Measurements from ENCODE around the gene TBC1D8.

The TBC1D8 gene

DNA sequence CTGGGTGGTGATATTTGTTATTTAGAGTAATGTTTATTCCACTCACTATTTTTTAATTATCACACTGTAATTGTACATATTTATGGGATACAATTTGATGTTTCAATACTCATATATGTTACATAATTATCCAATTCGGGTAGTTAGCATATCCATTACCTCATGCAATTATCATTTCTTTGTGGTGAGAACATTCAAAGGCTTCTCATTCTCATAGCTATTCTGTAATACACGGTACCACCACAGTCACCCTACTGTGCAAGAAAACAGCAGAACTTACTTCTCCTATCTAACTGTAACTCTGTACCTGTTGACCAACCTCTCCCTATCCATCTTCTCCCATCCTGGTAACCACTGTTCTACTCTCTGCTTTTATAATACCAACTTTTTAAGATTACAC lies 4.6 kb downstream of the TBC1D8 start:
- no peak for TF ChIP-seq POLR2A (IDR thresholded peaks at IDR 0.05; ENCODE audit: low read depth, low read length)
- TF ChIP-seq TAF1 (IDR thresholded peaks at IDR 0.05; ENCODE audit: borderline replicate concordance, low read depth, low read length) = no peak
- TF ChIP-seq POLR2AphosphoS5 (IDR thresholded peaks at IDR 0.05; ENCODE audit: low read depth, low read length) = no peak
- no peak for FAIRE-seq
- DNase-seq (ENCODE audit: insufficient read length) = no peak

GRCh38 chr2:101145406-101145805 lies 5.8 kb downstream of the TBC1D8 start:
- no peak for TF ChIP-seq POLR2AphosphoS5 (IDR thresholded peaks at IDR 0.05; ENCODE audit: low read depth, low read length)
- TF ChIP-seq POLR2A (IDR thresholded peaks at IDR 0.05; ENCODE audit: low read depth, low read length) = no peak
- no peak for TF ChIP-seq TAF1 (IDR thresholded peaks at IDR 0.05; ENCODE audit: borderline replicate concordance, low read depth, low read length)
- FAIRE-seq (no peak), DNase-seq (ENCODE audit: insufficient read length) (no peak)

DNA sequence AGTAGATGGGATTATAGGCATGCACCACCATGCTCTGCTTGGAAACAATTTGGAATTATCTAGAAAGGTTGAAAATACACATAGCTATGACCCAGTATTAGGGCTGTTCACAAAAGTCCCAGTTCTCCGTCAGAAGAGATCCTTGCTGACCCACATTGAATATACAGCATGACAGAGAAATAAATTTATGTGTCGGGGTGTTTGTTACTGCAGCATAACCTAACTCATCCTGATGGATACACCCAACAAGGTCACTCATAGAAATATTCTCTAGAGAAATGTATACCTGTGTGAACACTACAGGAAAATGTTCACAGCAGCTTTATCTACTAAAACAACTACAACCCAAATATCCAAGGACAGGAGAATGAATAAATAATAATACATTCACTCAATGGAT lies 9.0 kb downstream of the TBC1D8 start:
- FAIRE-seq = no peak
- TF ChIP-seq POLR2A (IDR thresholded peaks at IDR 0.05; ENCODE audit: low read depth, low read length) = no peak
- no peak for TF ChIP-seq POLR2AphosphoS5 (IDR thresholded peaks at IDR 0.05; ENCODE audit: low read depth, low read length)
- TF ChIP-seq TAF1 (IDR thresholded peaks at IDR 0.05; ENCODE audit: borderline replicate concordance, low read depth, low read length) = no peak
- DNase-seq (ENCODE audit: insufficient read length) = no peak

GRCh38 chr2:101140978-101141655 lies 10.1 kb downstream of the TBC1D8 start:
- FAIRE-seq (no peak), DNase-seq (ENCODE audit: insufficient read length) (no peak)

GRCh38 chr2:101140237-101140636 lies 10.9 kb downstream of the TBC1D8 start:
- TF ChIP-seq POLR2A (IDR thresholded peaks at IDR 0.05; ENCODE audit: low read depth, low read length) = no peak
- no peak for TF ChIP-seq TAF1 (IDR thresholded peaks at IDR 0.05; ENCODE audit: borderline replicate concordance, low read depth, low read length)
- TF ChIP-seq POLR2AphosphoS5 (IDR thresholded peaks at IDR 0.05; ENCODE audit: low read depth, low read length) = no peak
- no peak for FAIRE-seq
- no peak for DNase-seq (ENCODE audit: insufficient read length)

More at GRCh38 chr2:101140978-101141655, 10.1 kb downstream of the TBC1D8 start:
- TF ChIP-seq POLR2A (IDR thresholded peaks at IDR 0.05; ENCODE audit: low read depth, low read length) = no peak

GRCh38 chr2:101139495-101139894 lies 11.7 kb downstream of the TBC1D8 start:
- TF ChIP-seq POLR2A (IDR thresholded peaks at IDR 0.05; ENCODE audit: low read depth, low read length) = no peak
- no peak for TF ChIP-seq POLR2AphosphoS5 (IDR thresholded peaks at IDR 0.05; ENCODE audit: low read depth, low read length)
- FAIRE-seq = no peak
- no peak for DNase-seq (ENCODE audit: insufficient read length)

DNA sequence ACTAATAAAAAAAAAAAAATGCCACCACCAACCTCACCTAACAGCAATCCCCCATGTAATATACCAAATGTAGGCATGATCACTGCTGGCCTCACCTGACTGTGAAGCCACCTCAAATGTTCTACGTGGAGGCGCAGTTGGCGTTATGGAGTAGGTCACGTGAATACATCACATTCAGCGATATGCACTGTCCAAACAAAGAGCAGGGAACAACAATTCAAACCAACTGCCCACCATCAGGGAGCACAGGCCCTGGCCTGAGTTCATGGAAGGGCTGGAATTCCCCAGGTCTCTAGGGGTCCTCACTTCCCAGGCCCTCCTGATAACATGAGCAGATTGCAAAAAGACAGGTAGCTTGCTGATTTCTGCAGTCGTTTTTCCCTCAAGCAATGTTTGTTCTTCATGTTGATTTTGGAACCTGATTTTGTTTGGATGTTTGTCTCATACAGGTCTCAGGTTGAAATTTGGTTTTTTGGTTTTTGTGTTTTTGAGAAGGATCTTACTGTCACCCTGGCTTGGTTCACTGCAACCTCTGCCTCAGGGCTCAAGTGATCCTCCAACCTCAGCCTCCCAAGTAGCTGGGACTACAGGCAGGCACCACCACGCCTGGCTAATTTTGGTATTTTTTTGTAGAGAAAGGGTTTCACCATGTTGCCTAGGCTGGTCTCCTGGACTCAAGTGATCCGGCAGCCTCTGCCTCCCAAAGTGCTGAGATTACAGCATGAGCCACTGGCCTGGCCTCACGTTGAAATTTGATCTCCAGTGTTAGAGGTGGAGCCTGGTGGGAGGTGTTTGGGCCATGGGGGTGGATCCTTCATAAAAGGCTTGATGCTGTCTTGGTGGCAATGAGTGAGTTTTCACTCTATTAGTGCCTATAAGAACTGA lies 15.5 kb downstream of the TBC1D8 start:
- TF ChIP-seq POLR2AphosphoS5 (IDR thresholded peaks at IDR 0.05; ENCODE audit: low read depth, low read length) (no peak), POLR2A (IDR thresholded peaks at IDR 0.05; ENCODE audit: low read depth, low read length) (no peak), TAF1 (IDR thresholded peaks at IDR 0.05; ENCODE audit: borderline replicate concordance, low read depth, low read length) (no peak)
- FAIRE-seq = no peak
- DNase-seq (ENCODE audit: insufficient read length) = no peak

DNA sequence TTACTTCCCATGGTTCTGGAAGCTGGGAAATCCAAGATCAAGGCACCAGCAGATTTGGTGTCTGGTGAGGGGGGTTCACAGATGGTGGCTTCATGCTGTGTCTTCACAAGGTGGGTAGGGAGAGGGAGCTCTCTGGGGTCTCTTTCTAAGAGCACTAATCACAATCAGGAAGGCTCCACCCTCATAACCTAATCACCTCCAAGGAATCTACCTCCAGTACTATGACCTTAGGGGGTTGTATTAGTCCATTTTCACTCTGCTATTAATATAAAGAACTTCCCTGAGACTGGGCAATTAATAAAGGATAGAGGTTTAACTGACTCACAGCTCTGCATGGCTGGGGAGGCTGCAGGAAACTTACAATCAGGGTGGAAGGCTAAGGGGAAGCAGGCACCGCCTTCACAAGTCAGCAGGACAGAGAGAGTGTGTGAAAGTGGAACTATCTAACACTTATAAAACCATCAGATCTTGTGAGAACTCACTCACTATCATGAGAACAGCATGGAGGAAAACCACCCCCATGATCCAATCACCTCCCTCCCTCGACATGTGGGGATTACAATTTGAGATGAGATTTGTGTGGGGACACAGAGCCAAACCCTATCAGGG lies 17.6 kb downstream of the TBC1D8 start:
- DNase-seq (ENCODE audit: insufficient read length) (no peak), FAIRE-seq (no peak)
- TF ChIP-seq TAF1 (IDR thresholded peaks at IDR 0.05; ENCODE audit: borderline replicate concordance, low read depth, low read length) (no peak), POLR2A (IDR thresholded peaks at IDR 0.05; ENCODE audit: low read depth, low read length) (no peak), POLR2AphosphoS5 (IDR thresholded peaks at IDR 0.05; ENCODE audit: low read depth, low read length) (no peak)

DNA sequence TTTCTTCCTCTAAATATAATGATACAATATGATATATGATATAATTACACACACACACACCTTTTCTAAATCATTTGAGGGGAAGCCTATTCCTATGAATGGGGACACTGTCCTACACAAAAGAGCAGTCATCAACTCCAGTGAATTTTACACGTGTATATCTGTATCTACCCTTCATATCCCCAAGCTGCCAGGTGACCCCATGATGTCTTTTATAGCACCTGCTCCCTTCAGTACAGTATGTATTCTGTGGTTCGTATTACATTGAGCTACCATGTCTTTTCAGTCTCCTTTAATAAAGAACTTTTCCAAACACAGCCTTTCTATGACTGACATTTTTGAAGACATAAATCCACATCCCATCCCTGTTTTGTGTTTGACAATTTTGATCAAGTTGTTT lies 19.0 kb downstream of the TBC1D8 start:
- DNase-seq (ENCODE audit: insufficient read length) (no peak), FAIRE-seq (no peak)
- TF ChIP-seq POLR2AphosphoS5 (IDR thresholded peaks at IDR 0.05; ENCODE audit: low read depth, low read length) (no peak), POLR2A (IDR thresholded peaks at IDR 0.05; ENCODE audit: low read depth, low read length) (no peak), TAF1 (IDR thresholded peaks at IDR 0.05; ENCODE audit: borderline replicate concordance, low read depth, low read length) (no peak)

DNA sequence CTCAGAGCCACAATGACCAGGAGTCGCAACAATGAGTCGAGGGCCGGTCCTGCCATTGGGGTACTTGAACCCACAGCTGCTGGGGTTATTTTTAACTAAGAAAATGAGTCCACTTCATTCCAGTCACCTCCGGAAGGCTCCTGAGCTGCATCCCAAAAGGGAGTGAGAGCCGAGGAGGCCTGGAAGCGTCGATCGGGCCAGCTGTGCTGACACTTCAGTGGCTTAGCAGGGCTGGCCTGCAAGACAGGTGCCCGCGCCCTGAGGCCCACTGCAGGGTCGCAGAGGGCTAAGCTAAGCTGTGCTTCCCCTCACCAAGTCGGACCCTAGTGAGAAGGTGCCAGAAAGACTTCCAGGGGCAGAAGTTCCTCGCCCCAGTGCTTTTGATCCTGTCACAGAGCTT lies 21.1 kb downstream of the TBC1D8 start:
- no peak for TF ChIP-seq POLR2A (IDR thresholded peaks at IDR 0.05; ENCODE audit: low read depth, low read length)
- no peak for TF ChIP-seq POLR2AphosphoS5 (IDR thresholded peaks at IDR 0.05; ENCODE audit: low read depth, low read length)
- no peak for TF ChIP-seq TAF1 (IDR thresholded peaks at IDR 0.05; ENCODE audit: borderline replicate concordance, low read depth, low read length)
- DNase-seq (ENCODE audit: insufficient read length) (no peak), FAIRE-seq (no peak)

DNA sequence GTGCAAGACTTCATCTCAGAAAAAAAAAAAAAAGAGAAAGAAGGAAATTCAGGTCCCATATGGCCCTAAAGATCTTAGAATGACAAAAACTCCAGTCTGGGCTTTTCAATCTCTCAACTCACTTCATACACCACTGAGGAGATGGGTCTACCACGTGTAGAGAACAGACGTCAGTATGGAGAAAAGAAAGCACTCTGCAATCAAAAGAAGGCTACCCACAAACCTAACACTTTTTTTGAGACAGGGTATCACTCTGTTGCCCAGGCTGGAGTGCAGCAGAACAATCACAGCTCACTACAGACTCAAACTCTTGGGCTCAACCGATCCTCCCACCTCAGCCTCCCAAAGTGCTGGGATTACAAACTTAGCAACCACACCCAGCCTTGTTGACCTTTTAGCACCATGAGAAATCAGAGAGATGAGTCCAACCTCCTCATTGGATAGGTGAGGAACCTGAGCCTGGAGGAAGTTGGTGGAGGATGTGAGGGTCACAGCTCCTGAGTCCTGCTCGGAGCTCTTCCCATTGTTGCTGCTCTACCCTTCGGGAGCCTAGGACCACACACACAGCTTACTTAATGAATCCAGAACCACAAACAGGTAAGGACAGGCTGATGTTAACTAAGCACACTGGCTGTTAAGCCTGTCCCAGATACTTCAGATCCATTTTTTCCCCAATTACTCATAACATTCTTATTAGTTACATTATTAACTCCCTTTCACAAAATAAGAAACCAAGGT lies 23.7 kb downstream of the TBC1D8 start:
- no peak for FAIRE-seq
- no peak for DNase-seq (ENCODE audit: insufficient read length)
- TF ChIP-seq POLR2AphosphoS5 (IDR thresholded peaks at IDR 0.05; ENCODE audit: low read depth, low read length) (no peak), TAF1 (IDR thresholded peaks at IDR 0.05; ENCODE audit: borderline replicate concordance, low read depth, low read length) (no peak), POLR2A (IDR thresholded peaks at IDR 0.05; ENCODE audit: low read depth, low read length) (no peak)
